D721Med (cell line): ENCODE measurements around the gene LRRC53.

Source experiments
- DNase-seq: peaks from one replicate; pipeline ENCODE4 v3.0.0; 2011; ENCODE audit warnings: low spot score; ENCODE audit not compliant: insufficient read length
- FAIRE-seq: peaks from 2 replicates; lab custom pipeline; 2011; peaks lifted over from hg19 to GRCh38; lab: Jason Lieb, UNC
- CTCF ChIP-seq: IDR thresholded peaks from 2 replicates; pipeline ENCODE4 v1.5.1; 2012; ENCODE audit warnings: mild to moderate bottlenecking, control low read depth; ENCODE audit not compliant: insufficient read depth; ENCODE audit errors: missing control alignments

The LRRC53 gene

DNA sequence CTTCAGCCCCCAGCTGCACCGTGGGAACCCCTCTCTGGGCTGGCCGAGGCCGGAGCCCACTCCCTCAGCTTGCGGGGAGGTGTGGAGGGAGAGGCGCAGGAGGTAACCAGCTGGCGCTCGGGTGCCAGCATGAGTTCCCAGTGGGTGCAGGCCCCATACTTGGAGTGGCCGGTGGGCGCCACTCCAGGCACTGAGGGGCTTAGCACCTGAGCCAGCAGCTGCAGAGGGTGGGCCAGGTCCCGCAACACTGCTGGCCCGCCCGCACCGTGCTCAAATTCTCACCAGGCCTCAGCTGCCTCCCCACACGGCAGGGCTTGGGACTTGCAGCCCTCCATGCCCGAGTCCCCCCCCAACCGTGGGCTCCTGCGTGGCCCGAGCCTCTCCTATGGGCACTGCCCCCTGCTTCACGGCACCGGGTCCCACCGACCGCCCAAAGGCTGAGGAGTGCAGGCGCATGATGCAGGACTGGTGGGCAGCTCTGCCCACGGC lies 47.2 kb downstream of the LRRC53 start:
- DNase-seq (no peak), FAIRE-seq (no peak)
- TF ChIP-seq CTCF = no peak

DNA sequence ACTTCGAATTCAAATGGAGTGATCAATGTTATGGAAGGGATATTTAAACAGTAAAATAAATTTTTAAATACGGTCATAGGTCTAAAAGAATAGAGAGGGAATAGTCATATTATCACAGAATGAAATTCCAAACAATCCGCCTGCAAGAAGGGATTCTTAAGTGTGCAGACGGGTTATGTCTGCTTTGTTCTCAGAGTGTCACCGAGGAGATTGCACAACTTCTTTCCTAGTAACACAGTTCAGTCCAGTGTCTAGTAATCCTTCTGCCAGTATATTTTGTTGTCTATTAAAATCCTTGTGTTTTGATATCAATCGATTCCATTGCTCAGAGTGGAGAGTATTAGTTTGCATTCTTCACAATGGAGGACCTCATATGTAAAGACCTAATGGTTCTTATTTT lies 48.4 kb downstream of the LRRC53 start:
- TF ChIP-seq CTCF = no peak

GRCh38 chr1:74463333-74463988 lies 49.0 kb downstream of the LRRC53 start:
- FAIRE-seq (no peak), DNase-seq (no peak)

More for the DNA sequence above, 48.4 kb downstream of the LRRC53 start:
- DNase-seq (no peak), FAIRE-seq (no peak)

GRCh38 chr1:74457253-74457652 lies 55.2 kb downstream of the LRRC53 start:
- TF ChIP-seq CTCF = no peak
- DNase-seq (no peak), FAIRE-seq (no peak)

More at GRCh38 chr1:74463333-74463988, 49.0 kb downstream of the LRRC53 start:
- TF ChIP-seq CTCF = no peak

DNA sequence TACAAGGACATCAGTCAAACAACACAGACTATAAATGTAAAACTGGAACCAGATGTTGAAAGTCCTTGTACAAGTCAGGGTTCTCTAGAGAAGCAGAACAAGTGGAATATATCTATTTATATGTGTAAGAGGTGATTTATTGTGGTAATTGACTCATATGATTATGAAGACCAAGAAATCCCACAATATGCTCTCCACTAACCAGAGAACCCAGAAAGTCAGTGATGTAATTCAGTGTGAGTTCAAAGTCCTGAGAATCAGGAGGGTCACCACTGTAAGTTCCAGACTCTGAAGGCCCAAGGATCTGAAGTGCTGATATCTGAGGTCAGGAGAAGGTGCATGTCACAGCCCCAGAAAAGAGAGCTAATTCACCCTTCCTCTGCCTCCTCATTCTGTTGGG lies 57.0 kb downstream of the LRRC53 start:
- no peak for TF ChIP-seq CTCF
- no peak for FAIRE-seq
- no peak for DNase-seq

DNA sequence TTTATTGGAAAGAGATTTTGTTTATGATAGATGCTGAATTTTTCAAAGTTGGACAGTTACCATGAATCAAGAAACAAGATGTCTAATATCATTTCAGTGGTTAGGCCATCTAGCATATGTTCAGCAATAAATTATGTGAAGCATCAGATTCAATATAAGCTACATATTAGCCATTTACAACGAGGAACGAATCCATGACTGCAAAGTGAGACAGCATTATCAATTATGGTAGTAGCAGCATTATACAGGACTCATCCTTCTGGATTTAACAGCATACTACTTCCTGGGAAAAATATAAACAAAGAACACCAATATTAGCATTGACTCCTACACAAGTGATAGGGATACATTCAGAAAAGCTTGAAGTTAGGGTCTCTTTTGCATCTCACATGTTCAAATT lies 59.1 kb downstream of the LRRC53 start:
- DNase-seq (no peak), FAIRE-seq (peak; percentile 60)
- TF ChIP-seq CTCF = no peak

DNA sequence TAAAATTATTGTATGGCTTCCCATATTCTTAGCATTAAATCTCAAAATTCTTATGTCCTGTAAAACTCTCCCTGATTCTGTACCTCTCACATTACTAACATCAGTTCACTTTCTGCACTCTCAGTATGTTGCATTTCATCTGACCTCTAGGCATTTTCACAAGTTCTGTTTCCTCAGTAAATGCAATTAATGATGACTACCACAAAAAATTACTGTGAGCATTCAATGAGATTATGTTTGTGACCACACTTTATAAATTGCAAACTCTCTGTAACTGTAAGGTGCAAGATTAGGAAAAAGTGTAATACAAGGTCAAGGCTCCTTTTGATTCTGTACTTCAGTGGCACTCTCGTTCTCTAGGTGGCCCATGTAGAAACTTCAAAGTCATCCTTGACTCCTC lies 60.4 kb downstream of the LRRC53 start:
- DNase-seq (no peak), FAIRE-seq (no peak)
- TF ChIP-seq CTCF = no peak
